Measurements from ENCODE around the gene DIPK1A. TPM values are rescaled to one million over a fixed set of nuclear protein-coding genes. Genes with fewer than 3 reads are reported as not detected.

DIPK1A gene
- total RNA-seq, 1 donor from 2014 or later, result 3.6 TPM

DNA sequence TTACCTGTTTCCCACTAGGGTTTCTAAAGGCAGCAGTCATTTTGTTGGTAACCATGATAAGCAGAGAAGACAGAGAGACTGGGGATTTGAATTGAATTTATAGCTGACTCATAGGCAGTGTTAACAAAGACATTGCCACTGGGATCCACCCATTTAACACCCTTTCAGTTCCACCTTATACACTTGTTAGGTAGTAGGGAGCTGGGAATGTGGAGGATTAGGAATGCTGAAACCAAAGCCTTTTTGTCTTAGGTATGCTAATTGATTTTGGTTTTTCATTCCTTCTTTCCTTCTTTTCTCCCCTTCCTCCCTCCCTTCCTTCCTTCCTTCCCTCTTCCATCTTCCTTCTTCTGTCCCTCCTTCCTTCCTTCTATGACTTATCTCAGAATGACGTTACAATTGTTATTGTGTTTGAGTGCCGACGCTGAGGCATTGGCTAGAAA lies 168.9 kb downstream of the DIPK1A start:
- no peaks in the 10 kb centered on the region for H3K79me2 ChIP-seq (ENCODE audit: low read depth)
- Mint-ChIP-seq H3K36me3 (no peaks in the 10 kb centered on the region), H3K4me1 (peaks cover 9% of the 10 kb centered on the region), H3K4me3 (no peak overlapping the region), H3K9me3 (no peaks in the 10 kb centered on the region), H3K27ac (no peak overlapping the region), H3K27me3 (ENCODE audit: insufficient read depth, low read depth) (no peaks in the 10 kb centered on the region)
- peaks cover 4% of the 10 kb centered on the region for H3F3A ChIP-seq (ENCODE audit: low read depth)
- H3K9ac ChIP-seq, result no peak overlapping the region
- H3K4me1 ChIP-seq, result peaks cover 16% of the 10 kb centered on the region
- TF ChIP-seq CTCF (IDR thresholded peaks at IDR 0.05) (no peak), EZH2phosphoT487 (IDR thresholded peaks at IDR 0.05) (no peak), EZH2 (IDR thresholded peaks at IDR 0.05) (no peak)
- H3K27ac ChIP-seq, result peak overlapping the region; percentile 20
- no peaks in the 10 kb centered on the region for H3K9me3 ChIP-seq (ENCODE audit: low read depth)
- peak; percentile 50 for DNase-seq (ENCODE audit: low spot score)
- no peak overlapping the region for H3K4me3 ChIP-seq
- H2AFZ ChIP-seq (replicated peaks), result peak overlapping the region; percentile 53
- peak overlapping the region; percentile 34 for H3K4me2 ChIP-seq
- H3K27me3 ChIP-seq, result no peaks in the 10 kb centered on the region
- no peaks in the 10 kb centered on the region for H3K36me3 ChIP-seq
- no peaks in the 10 kb centered on the region for H4K20me1 ChIP-seq (ENCODE audit: low read depth)

Small RNAs within 50 kb of the gene (small RNA-seq; reads per million reads assigned to genes)
- gene RF00432, result not detected
- not detected for gene RN7SL692P
- not detected for gene RNU6-210P
- not detected for gene RNU6-970P
- 11.1 reads per million, percentile 96 among the genes with 10 or more reads in this experiment for gene SNORA66
- not detected for gene SNORD21

Other genes starting within 250 kb of the DIPK1A start
- gene EVI5, start 176.4 kb downstream of the DIPK1A start, total RNA-seq (ENCODE audit: low replicate concordance), result 13.7 TPM in 2 replicates
- 3,057 and 3,732 TPM in 2 replicates for gene RPL5, start 129.4 kb downstream of the DIPK1A start, total RNA-seq (ENCODE audit: low replicate concordance)
- gene MTF2, start 117.8 kb upstream of the DIPK1A start, total RNA-seq (ENCODE audit: low replicate concordance), result 118 and 149 TPM in 2 replicates
- gene TMED5, start 219.0 kb upstream of the DIPK1A start, total RNA-seq (ENCODE audit: low replicate concordance), result 25.1 and 34.3 TPM in 2 replicates
- gene CCDC18, start 219.3 kb upstream of the DIPK1A start, total RNA-seq (ENCODE audit: low replicate concordance), result 35.2 and 54.4 TPM in 2 replicates

Data from neural progenitor cell (in vitro differentiated cells).